ENCODE data around the gene FNDC1. TPM values are rescaled to one million over a fixed set of nuclear protein-coding genes. Genes with fewer than 3 reads are reported as not detected.

The FNDC1 gene
- total and polyA plus RNA-seq, 2 donors (not counting 1 experiment from before 2014, with no cell fraction given): not detected

- Histone ChIP-seq H3K9ac (ENCODE audit: low read length) (no peak overlapping the region), H3K36me3 (replicated peaks in 1 of 2; ENCODE audit: control extremely low read depth in 1 of 2, control insufficient read depth in 1 of 2, extremely low read depth in 1 of 2, insufficient read depth in 2 of 2, low read length in 1 of 2) (no peaks in the 10 kb centered on the region), H3K27me3 (replicated peaks in 1 of 4; ENCODE audit: control extremely low read depth in 1 of 4, control insufficient read depth in 3 of 4, insufficient read depth in 4 of 4, low read length in 3 of 4) (peaks cover 0 to 9% (median 1%) of the 10 kb centered on the region in 4 experiments), H3K79me2 (ENCODE audit: control insufficient read depth, insufficient read depth, low read length) (no peaks in the 10 kb centered on the region), H3K4me2 (replicated peaks; ENCODE audit: low read depth, low read length, poor library complexity, severe bottlenecking) (no peak overlapping the region), H2AFZ (ENCODE audit: insufficient read depth, low read depth, low read length, poor library complexity, severe bottlenecking) (no peak overlapping the region), H3K9me3 (ENCODE audit: control extremely low read depth in 1 of 3, control insufficient read depth in 2 of 3, insufficient read depth in 1 of 3, low read length in 2 of 3) (peaks cover 0 to 8% (median 6%) of the 10 kb centered on the region in 3 donors), H4K20me1 (ENCODE audit: control insufficient read depth, insufficient read depth, low read length, poor library complexity, severe bottlenecking) (no peaks in the 10 kb centered on the region), H3K4me1 (ENCODE audit: control insufficient read depth in 2 of 2, insufficient read depth in 2 of 2, low read length in 2 of 2) (no peaks in the 10 kb centered on the region), H3K4me3 (ENCODE audit: control extremely low read depth in 1 of 5, extremely low read depth in 1 of 5, insufficient read depth in 1 of 5, low read depth in 2 of 5, low read length in 4 of 5) (no peak overlapping the region), H3K27ac (ENCODE audit: low read length in 2 of 2) (no peak overlapping the region)
- ChIA-PET POLR2A (no interaction called here), CTCF (no interaction called here)
- H3K4me3 Mint-ChIP-seq: no peak overlapping the region
- peaks cover 27% of the 10 kb centered on the region for H3K27me3 Mint-ChIP-seq
- 100% methylated on average over 2 of the region's 2 CpGs for WGBS (ENCODE audit: insufficient coverage)
- DNase-seq (no peak), ATAC-seq (ENCODE audit: low read depth) (no peak)
- peaks cover 2% of the 10 kb centered on the region for H3K4me1 Mint-ChIP-seq
- no peak overlapping the region for H3K27ac Mint-ChIP-seq
- H3K9me3 Mint-ChIP-seq (ENCODE audit: insufficient read depth): no peaks in the 10 kb centered on the region
- intact Hi-C loops (cut with micrococcal nuclease): no loop called here
- no peak for TF ChIP-seq CTCF (IDR thresholded peaks at IDR 0.05)
- TF ChIP-seq EZH2 (IDR thresholded peaks at IDR 0.05; ENCODE audit: borderline replicate concordance, insufficient read depth, low read depth, low read length, poor library complexity, severe bottlenecking): no peak
Observed at GRCh38 chr6:159181914-159182313, 12.7 kb downstream of the FNDC1 start.

- Histone ChIP-seq H3K9me3 (ENCODE audit: control extremely low read depth in 1 of 3, control insufficient read depth in 2 of 3, insufficient read depth in 1 of 3, low read length in 2 of 3) (peaks cover 0 to 8% (median 8%) of the 10 kb centered on the region in 3 donors), H2AFZ (ENCODE audit: insufficient read depth, low read depth, low read length, poor library complexity, severe bottlenecking) (no peak overlapping the region), H3K27ac (ENCODE audit: low read length in 2 of 2) (no peak overlapping the region), H3K27me3 (replicated peaks in 1 of 4; ENCODE audit: control extremely low read depth in 1 of 4, control insufficient read depth in 3 of 4, insufficient read depth in 4 of 4, low read length in 3 of 4) (peaks cover 0 to 9% (median 1%) of the 10 kb centered on the region in 4 experiments), H3K79me2 (ENCODE audit: control insufficient read depth, insufficient read depth, low read length) (no peaks in the 10 kb centered on the region), H3K4me3 (ENCODE audit: control extremely low read depth in 1 of 5, extremely low read depth in 1 of 5, insufficient read depth in 1 of 5, low read depth in 2 of 5, low read length in 4 of 5) (no peak overlapping the region), H3K4me1 (ENCODE audit: control insufficient read depth in 2 of 2, insufficient read depth in 2 of 2, low read length in 2 of 2) (no peaks in the 10 kb centered on the region), H3K9ac (ENCODE audit: low read length) (no peak overlapping the region), H3K4me2 (replicated peaks; ENCODE audit: low read depth, low read length, poor library complexity, severe bottlenecking) (no peak overlapping the region), H3K36me3 (replicated peaks in 1 of 2; ENCODE audit: control extremely low read depth in 1 of 2, control insufficient read depth in 1 of 2, extremely low read depth in 1 of 2, insufficient read depth in 2 of 2, low read length in 1 of 2) (no peaks in the 10 kb centered on the region), H4K20me1 (ENCODE audit: control insufficient read depth, insufficient read depth, low read length, poor library complexity, severe bottlenecking) (no peaks in the 10 kb centered on the region)
- Mint-ChIP-seq H3K27me3 (peaks cover 14% of the 10 kb centered on the region), H3K4me1 (peaks cover 2% of the 10 kb centered on the region), H3K4me3 (no peak overlapping the region), H3K9me3 (ENCODE audit: insufficient read depth) (no peaks in the 10 kb centered on the region), H3K27ac (no peak overlapping the region)
- TF ChIP-seq CTCF (IDR thresholded peaks at IDR 0.05): no peak
- no peak for TF ChIP-seq EZH2 (IDR thresholded peaks at IDR 0.05; ENCODE audit: borderline replicate concordance, insufficient read depth, low read depth, low read length, poor library complexity, severe bottlenecking)
- ChIA-PET POLR2A (no interaction called here), CTCF (interaction anchor here (1.1 to 2.2 kb wide), 2 partner anchors 10 to 14 kb away, joined by 6 to 11 read pairs; no protein-coding TSS in a partner anchor)
- intact Hi-C loops (cut with micrococcal nuclease): no loop called here
- DNase-seq (no peak), ATAC-seq (ENCODE audit: low read depth) (no peak)
- WGBS (ENCODE audit: insufficient coverage): no CpG with 5 or more reads among the region's 1 CpG
Observed at GRCh38 chr6:159184559-159184958, 15.4 kb downstream of the FNDC1 start.

Data from B cell (primary cell).